Peyer's patch (tissue), 4 donors: ENCODE data around the gene ASTE1. TPM values are rescaled to one million over a fixed set of nuclear protein-coding genes. Genes with fewer than 3 reads are reported as not detected.

Source experiments
- DNase-seq, 3 donors: peaks; one replicate each; pipeline ENCODE4 v3.0.0-alpha.2; 2017 to 2019
- H3K27ac ChIP-seq, 4 donors: fragments of 200-600 bp; sonication (generic); one replicate each; pipeline ENCODE4 v1.5.1; 2016 to 2019
- H3K27me3 ChIP-seq, 2 donors: fragments of 200-600 bp; sonication (generic); one replicate each; pipeline ENCODE4 v1.5.1; 2019
- H3K36me3 ChIP-seq, 3 donors: fragments of 200-600 bp; sonication (generic); one replicate each; pipeline ENCODE4 v1.5.1; 2016 to 2019
- H3K4me1 ChIP-seq, 4 donors: fragments of 200-600 bp; sonication (generic); one replicate each; pipeline ENCODE4 v1.5.1; 2016 to 2019
- H3K4me3 ChIP-seq, 4 donors: fragments of 200-600 bp; sonication (generic); 1 replicate in 3 of 4; 2 replicates in 1 of 4; pipeline ENCODE4 v1.5.1; 2016 to 2019; ENCODE audit warnings: mild to moderate bottlenecking in 1 of 4
- H3K9me3 ChIP-seq, 4 donors: fragments of 200-600 bp; sonication (generic); one replicate each; pipeline ENCODE4 v1.5.1; 2016 to 2019; ENCODE audit warnings: mild to moderate bottlenecking in 1 of 4
- CTCF ChIP-seq, 6 experiments: fragments of 450-650 bp in 4 of 6; fragments of 200-600 bp in 2 of 6; sonication (generic) in 1 of 6; IDR thresholded peaks; one replicate each; pipeline ENCODE4 v1.5.1; 2017 to 2019; ENCODE audit warnings: antibody characterized with exemption in 6 of 6, mild to moderate bottlenecking in 3 of 6, moderate library complexity in 1 of 6
- POLR2A ChIP-seq, 2 donors: fragments of 450-650 bp; IDR thresholded peaks; one replicate each; pipeline ENCODE4 v1.5.1; 2017; ENCODE audit warnings: antibody characterized with exemption in 2 of 2, mild to moderate bottlenecking in 2 of 2, moderate library complexity in 2 of 2
- total RNA-seq, 4 donors: library from RNA; depleted of rRNA; stranded (reverse); fragments of >200 nt; gene quantifications; one replicate each; pipeline ENCODE4 v1.1.0, GENCODE V29; 2016

The ASTE1 gene
- total RNA-seq, 4 donors from 2014 or later: 7.4 to 34.1 (median 18.0) TPM

GRCh38 chr3:131036986-131037385 is 10.4 kb upstream of the ASTE1 start:
- Histone ChIP-seq H3K4me1 (no peaks in the 10 kb centered on the region), H3K27ac (no peak overlapping the region), H3K4me3 (no peak overlapping the region), H3K9me3 (no peaks in the 10 kb centered on the region), H3K27me3 (no peaks in the 10 kb centered on the region), H3K36me3 (peaks cover 0 to 4% (median 0%) of the 10 kb centered on the region in 3 donors)
- no peak for DNase-seq
- TF ChIP-seq CTCF (IDR thresholded peaks at IDR 0.05): no peak
- TF ChIP-seq POLR2A (IDR thresholded peaks at IDR 0.05): no peak

GRCh38 chr3:131036200-131036816 is 9.7 kb upstream of the ASTE1 start:
- Histone ChIP-seq H3K4me3 (no peak overlapping the region), H3K9me3 (no peaks in the 10 kb centered on the region), H3K27me3 (no peaks in the 10 kb centered on the region), H3K27ac (no peak overlapping the region), H3K4me1 (no peaks in the 10 kb centered on the region), H3K36me3 (peaks cover 0 to 4% (median 0%) of the 10 kb centered on the region in 3 donors)
- DNase-seq: no peak
- TF ChIP-seq CTCF (IDR thresholded peaks at IDR 0.05): no peak
- no peak for TF ChIP-seq POLR2A (IDR thresholded peaks at IDR 0.05)

- Histone ChIP-seq H3K36me3 (peaks cover 0 to 4% (median 0%) of the 10 kb centered on the region in 3 donors), H3K27ac (no peak overlapping the region), H3K9me3 (no peaks in the 10 kb centered on the region), H3K4me3 (no peak overlapping the region), H3K4me1 (no peaks in the 10 kb centered on the region), H3K27me3 (no peaks in the 10 kb centered on the region)
- DNase-seq: no peak
- peak; percentile 20 to 79 (median 70) for TF ChIP-seq CTCF (IDR thresholded peaks at IDR 0.05)
- TF ChIP-seq POLR2A (IDR thresholded peaks at IDR 0.05): no peak
These were observed 7.0 kb upstream of the ASTE1 start for GRCh38 chr3:131033480-131034080.

GRCh38 chr3:131031660-131032059 is 5.0 kb upstream of the ASTE1 start:
- no peak for DNase-seq
- no peaks in the 10 kb centered on the region for H3K27me3 ChIP-seq
- TF ChIP-seq POLR2A (IDR thresholded peaks at IDR 0.05): no peak
- TF ChIP-seq CTCF (IDR thresholded peaks at IDR 0.05): no peak
- no peak overlapping the region for H3K27ac ChIP-seq
- H3K9me3 ChIP-seq: no peaks in the 10 kb centered on the region
- no peak overlapping the region for H3K4me3 ChIP-seq
- H3K36me3 ChIP-seq: peaks cover 0 to 4% (median 0%) of the 10 kb centered on the region in 3 donors
- peaks cover 0 to 7% (median 2%) of the 10 kb centered on the region in 4 donors for H3K4me1 ChIP-seq

GRCh38 chr3:131028844-131029243 is 2.2 kb upstream of the ASTE1 start:
- no peaks in the 10 kb centered on the region for H3K27me3 ChIP-seq
- no peak overlapping the region for H3K27ac ChIP-seq
- no peak for DNase-seq
- TF ChIP-seq POLR2A (IDR thresholded peaks at IDR 0.05) (no peak), CTCF (IDR thresholded peaks at IDR 0.05) (no peak)
- peaks cover 3 to 29% (median 5%) of the 10 kb centered on the region in 4 donors for H3K4me1 ChIP-seq
- H3K9me3 ChIP-seq: no peaks in the 10 kb centered on the region
- H3K36me3 ChIP-seq: peaks cover 0 to 9% (median 0%) of the 10 kb centered on the region in 3 donors
- H3K4me3 ChIP-seq: no peak overlapping the region
